Adrenal gland (tissue), 12 donors: Measurements from ENCODE around the gene MAJIN. TPM values are rescaled to one million over a fixed set of nuclear protein-coding genes. Genes with fewer than 3 reads are reported as not detected.
A peak's percentile ranks its signal among the peaks of the same experiment; 100 is the strongest.

Source experiments
- DNase-seq, 7 donors: peaks; one replicate each; pipeline ENCODE4 v3.0.0-alpha.2; 2019 to 2020
- H3K27ac ChIP-seq, 5 donors: fragments of 200-600 bp; sonication (generic) in 4 of 5; 1 replicate in 3 of 5; 2 replicates in 2 of 5; pipeline versions ENCODE4 v1.5.1 to v1.8.0; 2016 to 2020; ENCODE audit warnings: mild to moderate bottlenecking in 1 of 5
- H3K27me3 ChIP-seq: fragments of 200-600 bp; 2 replicates; pipeline ENCODE4 v1.8.0; 2021
- H3K36me3 ChIP-seq, 2 donors: fragments of 200-600 bp; replicated peaks in 1 of 2; 1 replicate in 1 of 2; 2 replicates in 1 of 2; pipeline versions ENCODE4 v1.5.1 to v1.8.0; 2018 to 2022
- H3K4me1 ChIP-seq, 2 donors: fragments of 200-600 bp; replicated peaks in 1 of 2; 1 replicate in 1 of 2; 2 replicates in 1 of 2; pipeline versions ENCODE4 v1.5.1 to v1.8.0; 2018 to 2021
- H3K4me3 ChIP-seq, 4 donors: fragments of 200-600 bp; sonication (generic) in 3 of 4; one replicate each; pipeline ENCODE4 v1.5.1; 2016 to 2018
- H3K9me3 ChIP-seq, 3 donors: fragments of 200-600 bp; sonication (generic) in 1 of 3; replicated peaks in 1 of 3; 1 replicate in 2 of 3; 2 replicates in 1 of 3; pipeline versions ENCODE4 v1.5.1 to v1.8.0; 2016 to 2021
- POLR2A ChIP-seq, 2 donors: fragments of 450-650 bp; IDR thresholded peaks; one replicate each; pipeline ENCODE4 v1.6.1; 2017; ENCODE audit warnings: antibody characterized with exemption in 2 of 2, mild to moderate bottlenecking in 2 of 2, moderate library complexity in 1 of 2
- WGBS, 4 donors: extraction: QIAGEN DNeasy Blood & Tissue Kit in 2 of 4; methylation state at CpG; one replicate each; pipeline versions ENCODE4 v1.1.5 to v1.1.7; 2013 to 2017; 5-methylcytosine and 5-hydroxymethylcytosine counted together
- intact Hi-C, 2 donors: fragments of 100-400 bp; cut with DNase I; formaldehyde crosslinking; loops; one replicate each; pipeline versions ENCODE4 v1.14.1 to v1.15.0; 2022 to 2023
- polyA plus RNA-seq, 3 donors: library from polyadenylated mRNA; stranded (reverse); fragments of 200-250 nt in 2 of 3; fragments of 350-450 nt in 1 of 3; fragmentation: Illumina TruSeq in 1 of 3; extraction: RNeasy Lipid Tissue Mini Kit (QIAGEN cat#74804) in 1 of 3; gene quantifications; one replicate each; pipeline ENCODE4 v1.2.3, GENCODE V29; 2013 to 2014
- total RNA-seq, 9 donors: library from RNA; depleted of rRNA in 4 of 9; stranded (reverse); fragments of >200 nt in 4 of 9; fragments of 120-200 nt in 1 of 9; fragmentation: NEBNext Ultra II Directional in 1 of 9; extraction: Animal tissue kit (Norgen Biotek cat#: 25700) in 1 of 9; gene quantifications; one replicate each; pipeline versions ENCODE4 v1.1.0 to v1.2.4, GENCODE V29; 2013 to 2023
- TF ChIP-seq, protein P1 (sequence below), 6 experiments: fragments of 450-650 bp in 4 of 6; fragments of 200-600 bp in 2 of 6; sonication (generic) in 1 of 6; IDR thresholded peaks; 1 replicate in 5 of 6; 2 replicates in 1 of 6; pipeline versions ENCODE4 v1.5.1 to v1.8.0; 2016 to 2021; ENCODE audit warnings: antibody characterized with exemption in 6 of 6, mild to moderate bottlenecking in 2 of 6, moderate library complexity in 1 of 6
- donor health status: healthy with polysubstance abuse.
- donor health status: Bipolar disorder and iron deficiency.
- donor health status: DM: yes; HTN: yes; CAD: no.
- donor health status: DM: no; HTN: no; CAD: no.
- donor health status: DM: no; HTN: no; CAD: no.
- donor health status: DM: yes; HTN: yes; CAD: no.

Gene MAJIN
- total and polyA plus RNA-seq, 12 donors = 0.24 to 0.29 TPM; not detected in 10

DNA sequence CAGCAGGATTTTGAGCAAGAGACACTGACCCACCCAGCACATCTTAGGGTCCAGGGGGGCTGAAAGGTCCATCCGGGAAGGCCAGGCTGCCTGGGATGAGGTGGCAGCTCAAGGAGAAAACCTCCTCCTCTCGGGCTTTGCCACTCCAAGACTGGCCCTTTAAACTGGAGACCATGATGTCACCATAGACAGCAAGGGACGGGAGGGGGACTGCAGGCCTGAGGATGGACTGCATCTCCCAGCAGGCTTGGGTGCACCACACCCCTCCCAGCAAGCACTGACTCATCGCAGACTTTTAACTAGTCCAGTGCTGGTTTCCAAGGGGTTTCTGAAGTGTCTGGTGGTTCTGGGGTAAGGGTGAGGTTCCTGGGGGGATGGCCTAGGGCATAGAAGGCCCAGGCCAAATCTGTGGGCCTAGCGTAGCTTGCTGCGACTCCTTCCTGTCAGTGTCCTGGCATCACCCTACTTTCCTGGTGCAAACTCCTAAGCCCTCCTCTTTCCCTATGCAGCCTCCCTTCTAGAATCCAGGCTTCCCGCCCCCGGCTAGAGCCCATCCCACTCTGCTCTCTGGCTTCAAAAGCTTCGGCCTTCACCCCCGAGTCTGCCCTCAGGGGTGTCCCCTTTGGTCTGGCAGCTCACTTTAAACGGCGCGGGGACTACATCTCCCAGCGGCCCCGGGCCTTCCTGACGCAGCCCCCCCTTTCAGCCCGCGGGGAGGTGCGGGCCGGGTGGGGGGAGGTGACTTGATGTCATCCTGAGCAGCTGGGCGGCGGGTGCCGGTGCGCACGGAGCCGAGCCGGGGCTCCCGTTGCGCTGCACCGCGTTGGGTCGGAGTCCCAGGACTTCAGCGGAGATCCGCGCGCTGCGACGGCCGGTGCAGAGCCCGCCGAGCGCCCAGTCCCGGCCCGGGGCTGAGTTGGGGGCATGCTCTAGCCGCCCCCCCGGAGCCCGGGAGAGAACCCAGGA is 47.7 kb downstream of the MAJIN start, which contains the start of gene PPP2R5B:
Gene PPP2R5B, plus strand, starts transcription at position 746 of the 966 bp plus-strand sequence. CDS start 1,046 bp downstream, outside the sequence.
- H3K4me3 ChIP-seq = peak within 1 kb of the TSS; percentile 7 to 93 (median 62)
- TF ChIP-seq, protein P1, sequence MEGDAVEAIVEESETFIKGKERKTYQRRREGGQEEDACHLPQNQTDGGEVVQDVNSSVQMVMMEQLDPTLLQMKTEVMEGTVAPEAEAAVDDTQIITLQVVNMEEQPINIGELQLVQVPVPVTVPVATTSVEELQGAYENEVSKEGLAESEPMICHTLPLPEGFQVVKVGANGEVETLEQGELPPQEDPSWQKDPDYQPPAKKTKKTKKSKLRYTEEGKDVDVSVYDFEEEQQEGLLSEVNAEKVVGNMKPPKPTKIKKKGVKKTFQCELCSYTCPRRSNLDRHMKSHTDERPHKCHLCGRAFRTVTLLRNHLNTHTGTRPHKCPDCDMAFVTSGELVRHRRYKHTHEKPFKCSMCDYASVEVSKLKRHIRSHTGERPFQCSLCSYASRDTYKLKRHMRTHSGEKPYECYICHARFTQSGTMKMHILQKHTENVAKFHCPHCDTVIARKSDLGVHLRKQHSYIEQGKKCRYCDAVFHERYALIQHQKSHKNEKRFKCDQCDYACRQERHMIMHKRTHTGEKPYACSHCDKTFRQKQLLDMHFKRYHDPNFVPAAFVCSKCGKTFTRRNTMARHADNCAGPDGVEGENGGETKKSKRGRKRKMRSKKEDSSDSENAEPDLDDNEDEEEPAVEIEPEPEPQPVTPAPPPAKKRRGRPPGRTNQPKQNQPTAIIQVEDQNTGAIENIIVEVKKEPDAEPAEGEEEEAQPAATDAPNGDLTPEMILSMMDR (IDR thresholded peaks at IDR 0.05) = peak in 4 of 6 experiments; percentile 1 to 24 (median 5)
- peak; percentile 76 to 89 for TF ChIP-seq POLR2A (IDR thresholded peaks at IDR 0.05)
- no peaks in the 10 kb centered on the region for H3K9me3 ChIP-seq
- intact Hi-C loops = loop anchor here in 1 of 2 donors (10.0 kb wide), 1 partner anchor 101 kb away; the partner anchor contains the start of gene SNX15
- peak within 1 kb of the TSS; percentile 32 to 92 (median 85) for H3K27ac ChIP-seq
- DNase-seq = peak; percentile 95 to 98 (median 97)
- no peaks in the 10 kb centered on the region for H3K27me3 ChIP-seq
- H3K4me1 ChIP-seq = peaks cover 12 to 19% of the 10 kb centered on the region in 2 donors
- H3K36me3 ChIP-seq = peaks cover 0 to 19% of the 10 kb centered on the region in 2 donors
- WGBS, 4 donors = 1 to 3% (median 1%) methylated on average over 9 to 47 of the region's 47 CpGs

DNA sequence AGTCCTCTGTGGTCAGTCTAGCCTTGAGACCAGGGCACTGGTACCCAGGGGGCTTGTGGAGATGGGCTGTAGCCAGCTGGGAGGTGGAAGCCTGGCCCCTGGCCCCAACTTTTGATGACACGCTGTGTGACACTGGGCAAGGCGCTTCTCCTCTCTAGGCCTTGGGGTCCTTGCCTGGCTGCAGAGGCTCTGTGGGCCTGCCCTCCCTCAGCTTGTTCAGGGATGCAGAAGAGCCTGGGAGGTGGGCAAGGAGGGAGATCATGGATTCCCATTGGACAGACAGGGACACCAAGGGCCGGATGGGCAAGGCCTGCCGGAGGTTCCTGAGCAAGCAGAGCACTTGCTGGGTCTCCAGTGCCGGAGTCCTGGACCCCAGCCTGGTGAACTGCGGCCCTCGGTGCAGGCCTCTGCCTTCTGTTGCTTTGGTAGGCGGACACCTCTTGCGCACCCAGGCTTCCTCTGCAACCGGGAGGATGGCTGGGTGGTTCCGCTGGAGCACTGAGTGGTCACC is 48.7 kb downstream of the MAJIN start:
- intact Hi-C loops = loop anchor here in 1 of 2 donors (10.0 kb wide), 1 partner anchor 102 kb away; the partner anchor contains the start of gene SNX15
- no peak for TF ChIP-seq POLR2A (IDR thresholded peaks at IDR 0.05)
- TF ChIP-seq, protein P1 (IDR thresholded peaks at IDR 0.05) = no peak
- Histone ChIP-seq H3K9me3 (no peaks in the 10 kb centered on the region), H3K27me3 (no peaks in the 10 kb centered on the region), H3K27ac (peak overlapping the region in 1 of 5 donors; percentile 92), H3K36me3 (peaks cover 0 to 12% of the 10 kb centered on the region in 2 donors), H3K4me3 (no peak overlapping the region), H3K4me1 (peaks cover 12 to 23% of the 10 kb centered on the region in 2 donors)
- 87 to 92% (median 90%) methylated on average over 4 to 11 of the region's 11 CpGs for WGBS, 4 donors
- no peak for DNase-seq

DNA sequence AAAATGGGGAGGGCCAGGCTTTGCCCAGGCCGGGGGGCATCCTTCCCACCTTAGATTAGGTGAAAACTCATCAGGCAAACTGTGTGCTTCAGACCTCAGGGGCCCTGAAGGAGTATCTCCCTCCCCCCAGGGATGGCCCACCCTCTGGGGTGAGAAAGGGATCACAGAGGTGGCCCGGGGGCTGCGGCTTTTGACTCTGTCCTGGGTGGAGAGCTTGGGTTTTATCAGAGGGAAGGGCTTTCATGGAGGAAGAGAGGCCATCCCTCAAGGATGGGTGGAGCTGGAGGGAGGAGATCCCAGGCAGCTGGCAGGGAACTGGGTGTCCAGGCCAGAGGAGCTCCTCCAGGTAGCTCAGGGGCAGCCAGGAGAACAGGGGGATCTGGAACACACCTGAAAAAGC is 50.5 kb downstream of the MAJIN start:
- H3K4me3 ChIP-seq = no peak overlapping the region
- H3K4me1 ChIP-seq = peaks cover 16 to 31% of the 10 kb centered on the region in 2 donors
- no peak overlapping the region for H3K27ac ChIP-seq
- 62 to 79% (median 69%) methylated on average over 2 to 3 of the region's 3 CpGs for WGBS, 4 donors
- H3K36me3 ChIP-seq = no peaks in the 10 kb centered on the region
- peak in 1 of 7 donors; percentile 10 for DNase-seq
- no peak for TF ChIP-seq POLR2A (IDR thresholded peaks at IDR 0.05)
- TF ChIP-seq, protein P1 (IDR thresholded peaks at IDR 0.05) = no peak
- no peaks in the 10 kb centered on the region for H3K9me3 ChIP-seq
- intact Hi-C loops = loop anchor here in 1 of 2 donors (10.0 kb wide), 1 partner anchor 103 kb away; the partner anchor contains the start of gene SNX15
- H3K27me3 ChIP-seq = no peaks in the 10 kb centered on the region

DNA sequence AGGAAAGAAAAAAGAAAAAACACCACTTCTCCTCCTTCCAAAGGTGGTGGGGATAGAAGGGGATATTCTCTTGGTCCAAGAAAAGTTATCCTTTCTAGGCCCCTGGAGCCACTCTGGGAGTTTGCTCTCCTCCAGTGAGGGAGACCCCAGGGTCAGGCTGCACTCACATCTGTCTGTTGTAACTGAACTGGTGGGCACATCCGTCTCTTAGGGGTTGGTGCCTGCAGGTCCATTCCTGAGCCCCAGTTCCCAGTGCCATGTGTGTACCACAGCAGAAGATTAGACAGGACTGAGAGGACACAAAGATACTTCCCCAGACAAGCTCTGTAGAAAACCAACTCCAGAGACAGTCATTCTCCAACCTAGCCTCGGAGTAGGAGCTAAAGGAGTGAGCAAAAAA is 51.8 kb downstream of the MAJIN start:
- no peak for DNase-seq
- no peak for TF ChIP-seq POLR2A (IDR thresholded peaks at IDR 0.05)
- TF ChIP-seq, protein P1 (IDR thresholded peaks at IDR 0.05) = no peak
- 75 to 100% (median 85%) methylated on average over 1 to 2 of the region's 2 CpGs for WGBS, 4 donors
- no peaks in the 10 kb centered on the region for H3K9me3 ChIP-seq
- no peak overlapping the region for H3K4me3 ChIP-seq
- H3K4me1 ChIP-seq = peaks cover 8 to 32% of the 10 kb centered on the region in 2 donors
- H3K27me3 ChIP-seq = no peaks in the 10 kb centered on the region
- intact Hi-C loops = loop anchor here in 1 of 2 donors (10.0 kb wide), 1 partner anchor 105 kb away; the partner anchor contains the start of gene SNX15
- no peak overlapping the region for H3K27ac ChIP-seq
- H3K36me3 ChIP-seq = no peaks in the 10 kb centered on the region
